DND-41 (cell line): ENCODE results near the gene KSR2.

Experiments
- EZH2 ChIP-seq: IDR thresholded peaks from 3 replicates; pipeline ENCODE4 v1.6.1; 2012; ENCODE audit warnings: borderline replicate concordance, low read depth, mild to moderate bottlenecking, moderate library complexity, low read length, inconsistent platforms; ENCODE audit not compliant: severe bottlenecking
- TF ChIP-seq, protein P1 (sequence below): IDR thresholded peaks from 2 replicates; pipeline ENCODE4 v1.5.1; 2012; ENCODE audit warnings: borderline replicate concordance, low read length, moderate library complexity, mild to moderate bottlenecking; ENCODE audit not compliant: poor library complexity, severe bottlenecking; ENCODE audit errors: extremely low read depth

GRCh38 chr12:117882603-117883184 lies 86.1 kb downstream of the KSR2 start:
- TF ChIP-seq, protein P1, sequence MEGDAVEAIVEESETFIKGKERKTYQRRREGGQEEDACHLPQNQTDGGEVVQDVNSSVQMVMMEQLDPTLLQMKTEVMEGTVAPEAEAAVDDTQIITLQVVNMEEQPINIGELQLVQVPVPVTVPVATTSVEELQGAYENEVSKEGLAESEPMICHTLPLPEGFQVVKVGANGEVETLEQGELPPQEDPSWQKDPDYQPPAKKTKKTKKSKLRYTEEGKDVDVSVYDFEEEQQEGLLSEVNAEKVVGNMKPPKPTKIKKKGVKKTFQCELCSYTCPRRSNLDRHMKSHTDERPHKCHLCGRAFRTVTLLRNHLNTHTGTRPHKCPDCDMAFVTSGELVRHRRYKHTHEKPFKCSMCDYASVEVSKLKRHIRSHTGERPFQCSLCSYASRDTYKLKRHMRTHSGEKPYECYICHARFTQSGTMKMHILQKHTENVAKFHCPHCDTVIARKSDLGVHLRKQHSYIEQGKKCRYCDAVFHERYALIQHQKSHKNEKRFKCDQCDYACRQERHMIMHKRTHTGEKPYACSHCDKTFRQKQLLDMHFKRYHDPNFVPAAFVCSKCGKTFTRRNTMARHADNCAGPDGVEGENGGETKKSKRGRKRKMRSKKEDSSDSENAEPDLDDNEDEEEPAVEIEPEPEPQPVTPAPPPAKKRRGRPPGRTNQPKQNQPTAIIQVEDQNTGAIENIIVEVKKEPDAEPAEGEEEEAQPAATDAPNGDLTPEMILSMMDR = no peak
- TF ChIP-seq EZH2 = no peak
